HepG2 (cell line): ENCODE results near the gene NRIP2. TPM values are rescaled to one million over a fixed set of nuclear protein-coding genes. Genes with fewer than 3 reads are reported as not detected.

Source experiments
- NFATC3 ChIP-seq: sonication (generic); formaldehyde crosslinking; IDR thresholded peaks from 2 replicates; pipeline ENCODE4 v1.5.1; 2020; ENCODE audit warnings: mild to moderate bottlenecking, missing genetic modification reagents
- POLR2AphosphoS2 ChIP-seq: IDR thresholded peaks from 2 replicates; pipeline ENCODE4 v1.6.1; 2011; ENCODE audit warnings: low read depth, low read length, improper control_type of control experiment
- RBFOX2 ChIP-seq: fragments of 200-400 bp; formaldehyde crosslinking; IDR thresholded peaks from 2 replicates; pipeline ENCODE4 v1.6.1; 2017; ENCODE audit warnings: low read depth, mild to moderate bottlenecking, low read length
- RELA ChIP-seq: sonication (generic); formaldehyde crosslinking; IDR thresholded peaks from 2 replicates; pipeline ENCODE4 v1.4.0; 2020; ENCODE audit warnings: missing genetic modification reagents
- ZNF256 ChIP-seq: sonication (generic); formaldehyde crosslinking; conservative IDR thresholded peaks from 2 replicates; pipeline ENCODE4 v1.4.0; 2020; ENCODE audit warnings: missing genetic modification reagents
- ZNF264 ChIP-seq: sonication (generic); formaldehyde crosslinking; IDR thresholded peaks from 2 replicates; pipeline ENCODE4 v1.4.0; 2020; ENCODE audit warnings: missing genetic modification reagents
- ZNF3 ChIP-seq: IDR thresholded peaks from 2 replicates; pipeline ENCODE4 v1.7.0; 2017; ENCODE audit warnings: inconsistent platforms
- ZNF557 ChIP-seq: sonication (generic); formaldehyde crosslinking; IDR thresholded peaks from 2 replicates; pipeline ENCODE4 v1.4.0; 2020; ENCODE audit warnings: missing genetic modification reagents
- ZNF563 ChIP-seq: sonication (generic); formaldehyde crosslinking; IDR thresholded peaks from 2 replicates; pipeline ENCODE4 v1.8.0; 2022; ENCODE audit warnings: mild to moderate bottlenecking, moderate library complexity, missing genetic modification reagents
- ZNF703 ChIP-seq: sonication (generic); formaldehyde crosslinking; IDR thresholded peaks from 2 replicates; pipeline ENCODE4 v1.5.1; 2020; ENCODE audit warnings: missing genetic modification reagents, mild to moderate bottlenecking, moderate library complexity, borderline replicate concordance
- ZNF792 ChIP-seq: IDR thresholded peaks from 2 replicates; pipeline ENCODE4 v1.6.1; 2016
- ZSCAN31 ChIP-seq: sonication (generic); formaldehyde crosslinking; IDR thresholded peaks from 2 replicates; pipeline ENCODE4 v1.5.0; 2020; ENCODE audit warnings: low read depth, mild to moderate bottlenecking, missing genetic modification reagents
- polyA plus RNA-seq, 8 experiments: library from polyadenylated mRNA; depleted of rRNA in 3 of 8; stranded (reverse) in 7 of 8; unstranded in 1 of 8; fragments of >200 nt; fragmentation: Illumina TruSeq in 4 of 8; extraction: Trizol in 4 of 8; gene quantifications; 2 replicates each; pipeline versions ENCODE4 v1.2.1 to v1.2.3, GENCODE V29; 2011 to 2016; ENCODE audit warnings: low read depth in 4 of 8, missing spikeins in 1 of 8, mixed read lengths in 1 of 8; ENCODE audit not compliant: insufficient read depth in 1 of 8
- total RNA-seq, 5 experiments: library from RNA; depleted of rRNA; stranded (reverse); fragments of >200 nt; fragmentation: Illumina TruSeq; extraction: Trizol; gene quantifications; 2 replicates each; pipeline ENCODE4 v1.2.3, GENCODE V29; 2016; ENCODE audit warnings: low read depth in 1 of 5
- TF ChIP-seq, protein P1 (sequence below): sonication (generic); formaldehyde crosslinking; IDR thresholded peaks from 2 replicates; pipeline ENCODE4 v1.4.0; 2020; ENCODE audit warnings: mild to moderate bottlenecking, missing genetic modification reagents, borderline replicate concordance
- TF ChIP-seq, protein P2 (sequence below): sonication (generic); formaldehyde crosslinking; conservative IDR thresholded peaks from 2 replicates; pipeline ENCODE4 v1.4.0; 2020; ENCODE audit warnings: missing genetic modification reagents
- TF ChIP-seq, protein P3 (sequence below): sonication (generic); formaldehyde crosslinking; IDR thresholded peaks from 2 replicates; pipeline ENCODE4 v1.5.1; 2020; ENCODE audit warnings: mild to moderate bottlenecking, missing genetic modification reagents, borderline replicate concordance
- TF ChIP-seq, protein P4 (sequence below): sonication (generic); formaldehyde crosslinking; IDR thresholded peaks from 2 replicates; pipeline ENCODE4 v1.5.0; 2020; ENCODE audit warnings: missing genetic modification reagents
- TF ChIP-seq, protein P5 (sequence below), 2 experiments: sonication (generic) in 1 of 2; formaldehyde crosslinking in 1 of 2; IDR thresholded peaks; 2 replicates each; pipeline versions ENCODE4 v1.5.1 to v1.6.1; 2011 to 2020; ENCODE audit warnings: borderline replicate concordance in 1 of 2, low read depth in 1 of 2, low read length in 1 of 2, mild to moderate bottlenecking in 1 of 2, missing genetic modification reagents in 1 of 2, moderate library complexity in 1 of 2

The NRIP2 gene
- total and polyA plus RNA-seq, 2 of the 13 experiments (the other 11 are each of a cell fraction or from before 2014, with no cell fraction given), result not detected

DNA sequence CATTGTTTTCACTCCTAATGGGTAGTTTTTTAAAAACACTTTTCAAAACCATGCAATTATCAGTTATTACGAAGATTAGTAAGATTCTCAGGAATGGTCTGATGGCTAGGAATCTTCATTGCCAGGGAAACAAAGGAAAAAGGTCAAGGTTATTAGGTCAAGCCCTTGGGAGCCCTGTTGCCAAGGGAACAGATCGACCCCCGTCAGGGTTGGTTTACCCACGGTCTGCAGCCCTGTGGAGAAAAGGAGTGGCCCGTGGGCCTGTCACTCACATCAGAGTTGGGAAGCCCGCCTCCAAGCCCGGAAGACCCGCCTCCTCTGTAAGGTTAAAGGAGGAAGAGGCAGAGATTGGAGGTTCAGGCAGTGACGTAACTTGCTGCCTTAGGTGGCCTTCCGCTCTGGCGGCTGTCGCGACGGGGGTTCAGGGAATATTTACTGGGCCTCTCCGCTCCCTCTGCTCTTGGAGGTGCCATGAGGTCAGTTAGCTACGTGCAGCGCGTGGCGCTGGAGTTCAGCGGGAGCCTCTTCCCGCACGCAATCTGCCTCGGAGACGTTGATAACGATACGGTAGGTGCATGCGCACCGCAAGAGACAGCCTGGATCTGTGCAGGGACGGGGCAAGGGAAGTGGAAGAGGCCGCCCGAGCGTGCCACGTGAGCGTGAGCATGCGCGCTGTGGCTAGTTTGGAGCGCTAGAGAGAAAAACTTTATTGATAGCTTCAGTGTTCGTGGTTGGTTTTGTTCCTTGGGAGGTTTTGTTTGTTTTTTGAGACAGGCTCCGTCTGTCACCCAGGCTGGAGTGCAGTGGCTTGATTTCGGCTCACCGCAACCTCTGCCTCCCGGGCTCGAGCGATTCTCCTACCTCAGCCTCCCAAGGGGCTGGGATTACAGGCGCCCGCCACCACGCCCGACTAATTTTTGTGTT lies 22.3 kb downstream of the NRIP2 start, which contains the start of gene ITFG2 (continued):
- TF ChIP-seq, protein P1, sequence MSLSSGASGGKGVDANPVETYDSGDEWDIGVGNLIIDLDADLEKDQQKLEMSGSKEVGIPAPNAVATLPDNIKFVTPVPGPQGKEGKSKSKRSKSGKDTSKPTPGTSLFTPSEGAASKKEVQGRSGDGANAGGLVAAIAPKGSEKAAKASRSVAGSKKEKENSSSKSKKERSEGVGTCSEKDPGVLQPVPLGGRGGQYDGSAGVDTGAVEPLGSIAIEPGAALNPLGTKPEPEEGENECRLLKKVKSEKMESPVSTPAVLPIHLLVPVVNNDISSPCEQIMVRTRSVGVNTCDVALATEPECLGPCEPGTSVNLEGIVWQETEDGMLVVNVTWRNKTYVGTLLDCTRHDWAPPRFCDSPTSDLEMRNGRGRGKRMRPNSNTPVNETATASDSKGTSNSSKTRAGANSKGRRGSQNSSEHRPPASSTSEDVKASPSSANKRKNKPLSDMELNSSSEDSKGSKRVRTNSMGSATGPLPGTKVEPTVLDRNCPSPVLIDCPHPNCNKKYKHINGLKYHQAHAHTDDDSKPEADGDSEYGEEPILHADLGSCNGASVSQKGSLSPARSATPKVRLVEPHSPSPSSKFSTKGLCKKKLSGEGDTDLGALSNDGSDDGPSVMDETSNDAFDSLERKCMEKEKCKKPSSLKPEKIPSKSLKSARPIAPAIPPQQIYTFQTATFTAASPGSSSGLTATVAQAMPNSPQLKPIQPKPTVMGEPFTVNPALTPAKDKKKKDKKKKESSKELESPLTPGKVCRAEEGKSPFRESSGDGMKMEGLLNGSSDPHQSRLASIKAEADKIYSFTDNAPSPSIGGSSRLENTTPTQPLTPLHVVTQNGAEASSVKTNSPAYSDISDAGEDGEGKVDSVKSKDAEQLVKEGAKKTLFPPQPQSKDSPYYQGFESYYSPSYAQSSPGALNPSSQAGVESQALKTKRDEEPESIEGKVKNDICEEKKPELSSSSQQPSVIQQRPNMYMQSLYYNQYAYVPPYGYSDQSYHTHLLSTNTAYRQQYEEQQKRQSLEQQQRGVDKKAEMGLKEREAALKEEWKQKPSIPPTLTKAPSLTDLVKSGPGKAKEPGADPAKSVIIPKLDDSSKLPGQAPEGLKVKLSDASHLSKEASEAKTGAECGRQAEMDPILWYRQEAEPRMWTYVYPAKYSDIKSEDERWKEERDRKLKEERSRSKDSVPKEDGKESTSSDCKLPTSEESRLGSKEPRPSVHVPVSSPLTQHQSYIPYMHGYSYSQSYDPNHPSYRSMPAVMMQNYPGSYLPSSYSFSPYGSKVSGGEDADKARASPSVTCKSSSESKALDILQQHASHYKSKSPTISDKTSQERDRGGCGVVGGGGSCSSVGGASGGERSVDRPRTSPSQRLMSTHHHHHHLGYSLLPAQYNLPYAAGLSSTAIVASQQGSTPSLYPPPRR (CRISPR knock-in tag), result peak; percentile 75; the same call in 1 of the 2 replicates
- TF ChIP-seq, protein P2, sequence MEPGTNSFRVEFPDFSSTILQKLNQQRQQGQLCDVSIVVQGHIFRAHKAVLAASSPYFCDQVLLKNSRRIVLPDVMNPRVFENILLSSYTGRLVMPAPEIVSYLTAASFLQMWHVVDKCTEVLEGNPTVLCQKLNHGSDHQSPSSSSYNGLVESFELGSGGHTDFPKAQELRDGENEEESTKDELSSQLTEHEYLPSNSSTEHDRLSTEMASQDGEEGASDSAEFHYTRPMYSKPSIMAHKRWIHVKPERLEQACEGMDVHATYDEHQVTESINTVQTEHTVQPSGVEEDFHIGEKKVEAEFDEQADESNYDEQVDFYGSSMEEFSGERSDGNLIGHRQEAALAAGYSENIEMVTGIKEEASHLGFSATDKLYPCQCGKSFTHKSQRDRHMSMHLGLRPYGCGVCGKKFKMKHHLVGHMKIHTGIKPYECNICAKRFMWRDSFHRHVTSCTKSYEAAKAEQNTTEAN (CRISPR knock-in tag), result peak; percentile 57; the same call in 1 of the 2 replicates
- TF ChIP-seq RBFOX2 (peak; percentile 96), ZNF563 (CRISPR knock-in tag) (peak; percentile 24; the same call in 1 of the 2 replicates), RELA (no peak), ZNF792 (CRISPR knock-in tag) (no peak), ZNF256 (CRISPR knock-in tag) (peak; percentile 82; the same call in 1 of the 2 replicates), ZNF264 (CRISPR knock-in tag) (peak; percentile 84; the same call in 1 of the 2 replicates), ZNF703 (CRISPR knock-in tag) (no peak), POLR2AphosphoS2 (0 out of 2 replicates have a peak, but pooled peaks have one; percentile 79), ZSCAN31 (CRISPR knock-in tag) (no peak), ZNF3 (CRISPR knock-in tag) (peak; percentile 44; the same call in 1 of the 2 replicates), NFATC3 (CRISPR knock-in tag) (no peak; the same call in 1 of the 2 replicates), ZNF557 (CRISPR knock-in tag) (peak; percentile 66; the same call in 1 of the 2 replicates)
- TF ChIP-seq, protein P3, sequence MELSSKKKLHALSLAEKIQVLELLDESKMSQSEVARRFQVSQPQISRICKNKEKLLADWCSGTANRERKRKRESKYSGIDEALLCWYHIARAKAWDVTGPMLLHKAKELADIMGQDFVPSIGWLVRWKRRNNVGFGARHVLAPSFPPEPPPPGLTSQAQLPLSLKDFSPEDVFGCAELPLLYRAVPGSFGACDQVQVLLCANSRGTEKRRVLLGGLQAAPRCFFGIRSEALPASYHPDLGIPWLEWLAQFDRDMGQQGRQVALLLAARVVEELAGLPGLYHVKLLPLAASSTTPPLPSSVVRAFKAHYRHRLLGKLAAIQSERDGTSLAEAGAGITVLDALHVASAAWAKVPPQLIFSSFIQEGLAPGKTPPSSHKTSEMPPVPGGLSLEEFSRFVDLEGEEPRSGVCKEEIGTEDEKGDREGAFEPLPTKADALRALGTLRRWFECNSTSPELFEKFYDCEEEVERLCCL (CRISPR knock-in tag), result peak; percentile 95
- TF ChIP-seq, protein P4, sequence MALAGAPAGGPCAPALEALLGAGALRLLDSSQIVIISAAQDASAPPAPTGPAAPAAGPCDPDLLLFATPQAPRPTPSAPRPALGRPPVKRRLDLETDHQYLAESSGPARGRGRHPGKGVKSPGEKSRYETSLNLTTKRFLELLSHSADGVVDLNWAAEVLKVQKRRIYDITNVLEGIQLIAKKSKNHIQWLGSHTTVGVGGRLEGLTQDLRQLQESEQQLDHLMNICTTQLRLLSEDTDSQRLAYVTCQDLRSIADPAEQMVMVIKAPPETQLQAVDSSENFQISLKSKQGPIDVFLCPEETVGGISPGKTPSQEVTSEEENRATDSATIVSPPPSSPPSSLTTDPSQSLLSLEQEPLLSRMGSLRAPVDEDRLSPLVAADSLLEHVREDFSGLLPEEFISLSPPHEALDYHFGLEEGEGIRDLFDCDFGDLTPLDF, result peak; percentile 56; the same call in 1 of the 2 replicates
- TF ChIP-seq, protein P5, sequence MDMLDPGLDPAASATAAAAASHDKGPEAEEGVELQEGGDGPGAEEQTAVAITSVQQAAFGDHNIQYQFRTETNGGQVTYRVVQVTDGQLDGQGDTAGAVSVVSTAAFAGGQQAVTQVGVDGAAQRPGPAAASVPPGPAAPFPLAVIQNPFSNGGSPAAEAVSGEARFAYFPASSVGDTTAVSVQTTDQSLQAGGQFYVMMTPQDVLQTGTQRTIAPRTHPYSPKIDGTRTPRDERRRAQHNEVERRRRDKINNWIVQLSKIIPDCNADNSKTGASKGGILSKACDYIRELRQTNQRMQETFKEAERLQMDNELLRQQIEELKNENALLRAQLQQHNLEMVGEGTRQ (IDR thresholded peaks at IDR 0.05; ENCODE audit: low read depth, low read length), result peak; percentile 67
- TF ChIP-seq, protein P5 (CRISPR knock-in tag; IDR thresholded peaks at IDR 0.05; ENCODE audit: borderline replicate concordance), result peak; percentile 88
